DND-41 (cell line): ENCODE data around the gene MOGAT3.

Experiments used
- CTCF ChIP-seq: IDR thresholded peaks from 2 replicates; pipeline ENCODE4 v1.5.1; 2012; ENCODE audit warnings: borderline replicate concordance, low read length, moderate library complexity, mild to moderate bottlenecking; ENCODE audit not compliant: poor library complexity, severe bottlenecking; ENCODE audit errors: extremely low read depth
- EZH2 ChIP-seq: IDR thresholded peaks from 3 replicates; pipeline ENCODE4 v1.6.1; 2012; ENCODE audit warnings: borderline replicate concordance, low read depth, mild to moderate bottlenecking, moderate library complexity, low read length, inconsistent platforms; ENCODE audit not compliant: severe bottlenecking

GRCh38 chr7:101202603-101202918 is 1.7 kb upstream of the MOGAT3 start:
- TF ChIP-seq CTCF (no peak), EZH2 (no peak)
